GM19351 (cell line): Measurements from ENCODE around the gene PPARD.
"Not testable (repeated sequence)": the region's sequence is repeated elsewhere in the genome, so short reads cannot be mapped to it uniquely, and the experiment has no call there.

Source experiments
- ATAC-seq: cut with Tn5 transposase; IDR thresholded peaks from one replicate; pipeline ENCODE4 v1.9.1; 2021; ENCODE audit warnings: mild to moderate bottlenecking, moderate library complexity; ENCODE audit not compliant: unreplicated experiment

PPARD gene

GRCh38 chr6:35403544-35404442, 61.4 kb downstream of the PPARD start:
- ATAC-seq = no peak

- no peak for ATAC-seq
Measured at GRCh38 chr6:35406711-35407485, 64.5 kb downstream of the PPARD start.

GRCh38 chr6:35409245-35409644, 66.9 kb downstream of the PPARD start:
- ATAC-seq = no peak

- ATAC-seq = no peak
Measured at GRCh38 chr6:35410131-35410530, 67.8 kb downstream of the PPARD start.

GRCh38 chr6:35411066-35411465, 68.7 kb downstream of the PPARD start:
- no peak for ATAC-seq

- no peak for ATAC-seq
Measured at GRCh38 chr6:35412102-35412501, 69.7 kb downstream of the PPARD start.

- no peak for ATAC-seq
Measured at GRCh38 chr6:35413911-35414310, 71.6 kb downstream of the PPARD start.

GRCh38 chr6:35415065-35415891, 72.9 kb downstream of the PPARD start:
- no peak for ATAC-seq

GRCh38 chr6:35417979-35418661, 75.8 kb downstream of the PPARD start:
- ATAC-seq = no peak

- no peak for ATAC-seq
Measured at GRCh38 chr6:35419417-35419816, 77.1 kb downstream of the PPARD start.

GRCh38 chr6:35419961-35420360, 77.6 kb downstream of the PPARD start:
- no peak for ATAC-seq

- ATAC-seq = no peak
Measured at GRCh38 chr6:35425284-35425683, 82.9 kb downstream of the PPARD start.

- no peak for ATAC-seq
Measured at GRCh38 chr6:35426074-35426473, 83.7 kb downstream of the PPARD start.

- ATAC-seq = no peak
Measured at GRCh38 chr6:35427435-35427834, 85.1 kb downstream of the PPARD start.

GRCh38 chr6:35427851-35428321, 85.5 kb downstream of the PPARD start:
- ATAC-seq = no peak

GRCh38 chr6:35428421-35429149, 86.2 kb downstream of the PPARD start:
- no peak for ATAC-seq

GRCh38 chr6:35429463-35429862, 87.1 kb downstream of the PPARD start:
- no peak for ATAC-seq

GRCh38 chr6:35432291-35432690, 89.9 kb downstream of the PPARD start:
- ATAC-seq = no peak

GRCh38 chr6:35432702-35433101, 90.3 kb downstream of the PPARD start:
- not testable (repeated sequence) for ATAC-seq
